Suprapubic skin (tissue), 4 donors: ENCODE data around the gene AFF2.

Experiments
- CTCF ChIP-seq, 2 donors: fragments of 200-600 bp in 1 of 2; fragments of 450-650 bp in 1 of 2; sonication (generic) in 1 of 2; IDR thresholded peaks; one replicate each; pipeline ENCODE4 v1.5.1; 2016 to 2019; ENCODE audit warnings: antibody characterized with exemption in 2 of 2, mild to moderate bottlenecking in 1 of 2, moderate library complexity in 1 of 2
- EP300 ChIP-seq: sonication (generic); formaldehyde crosslinking; IDR thresholded peaks from one replicate; pipeline ENCODE4 v1.6.1; 2017; ENCODE audit warnings: antibody characterized with exemption
- POLR2A ChIP-seq, 2 donors: fragments of 450-650 bp; IDR thresholded peaks; one replicate each; pipeline ENCODE4 v1.6.1; 2017; ENCODE audit warnings: antibody characterized with exemption in 2 of 2, mild to moderate bottlenecking in 2 of 2, moderate library complexity in 2 of 2
- POLR2AphosphoS5 ChIP-seq, 3 donors: sonication (generic); formaldehyde crosslinking; IDR thresholded peaks; one replicate each; pipeline ENCODE4 v1.6.1; 2017; ENCODE audit warnings: antibody characterized with exemption in 3 of 3

- TF ChIP-seq POLR2AphosphoS5 (IDR thresholded peaks at IDR 0.05) = no peak
- no peak for TF ChIP-seq CTCF (IDR thresholded peaks at IDR 0.05)
- TF ChIP-seq EP300 = no peak
- no peak for TF ChIP-seq POLR2A (IDR thresholded peaks at IDR 0.05)
Measured at GRCh38 chrX:149013081-149013480, 512.7 kb downstream of the AFF2 start.
